PC-9 (cell line): Measurements from ENCODE around the gene FBXL12. TPM values are rescaled to one million over a fixed set of nuclear protein-coding genes. Genes with fewer than 3 reads are reported as not detected.

Source experiments
- BruUV-seq: library from RNA; stranded (reverse); fragments of 400-500 nt; replicated peaks from 2 replicates; lab custom pipeline; 2021; lab: Mats Ljungman, UMichigan
- CTCF ChIA-PET: fragments of 300-600 bp; sonication (Branson Sonifier 250); formaldehyde crosslinking; loops from one replicate; lab custom pipeline; 2022; ENCODE audit warnings: antibody characterized with exemption; lab: Charles Lee
- POLR2A ChIA-PET: fragments of 300-600 bp; sonication (Branson Sonifier 250); formaldehyde crosslinking; loops from one replicate; lab custom pipeline; 2022; ENCODE audit warnings: antibody characterized with exemption; ENCODE audit not compliant: unreplicated experiment; lab: Charles Lee
- DNase-seq, 2 experiments: peaks; one replicate each; pipeline versions ENCODE4 v3.0.0 to v3.0.0-alpha.2; 2015 to 2022; ENCODE audit warnings: mixed read lengths in 1 of 2
- H2AFZ ChIP-seq: fragments of 200-600 bp; sonication (generic); 2 replicates; pipeline ENCODE4 v1.8.1; 2017; ENCODE audit warnings: antibody characterized with exemption
- H3F3A ChIP-seq: fragments of 200-600 bp; sonication (generic); 2 replicates; pipeline ENCODE4 v1.8.1; 2017; ENCODE audit warnings: antibody characterized with exemption, mild to moderate bottlenecking, low read depth; ENCODE audit not compliant: insufficient read depth
- H3K27ac ChIP-seq: fragments of 200-600 bp; sonication (generic); 2 replicates; pipeline ENCODE4 v1.6.1; 2016; ENCODE audit warnings: mixed run types
- H3K27me3 ChIP-seq: fragments of 200-600 bp; sonication (generic); 2 replicates; pipeline ENCODE4 v1.6.1; 2016; ENCODE audit warnings: low read depth, mixed run types; ENCODE audit not compliant: insufficient read depth
- H3K36me3 ChIP-seq: fragments of 200-600 bp; sonication (generic); 2 replicates; pipeline ENCODE4 v1.6.1; 2016; ENCODE audit warnings: low read depth, mixed run types
- H3K4me1 ChIP-seq: fragments of 200-600 bp; sonication (generic); replicated peaks from 2 replicates; pipeline ENCODE4 v1.6.1; 2016; ENCODE audit warnings: mixed run types; ENCODE audit not compliant: insufficient read depth
- H3K4me2 ChIP-seq: fragments of 200-600 bp; sonication (generic); 2 replicates; pipeline ENCODE4 v1.6.1; 2017; ENCODE audit warnings: mixed run types
- H3K4me3 ChIP-seq: fragments of 200-600 bp; sonication (generic); 2 replicates; pipeline ENCODE4 v1.6.1; 2016; ENCODE audit warnings: mixed run types
- H3K79me2 ChIP-seq: fragments of 200-600 bp; sonication (generic); 2 replicates; pipeline ENCODE4 v1.6.1; 2017; ENCODE audit warnings: low read depth, mixed run types
- H3K9me2 ChIP-seq: fragments of 200-600 bp; sonication (generic); 2 replicates; pipeline ENCODE4 v1.8.1; 2017; ENCODE audit warnings: mild to moderate bottlenecking; ENCODE audit not compliant: insufficient read depth
- H3K9me3 ChIP-seq: fragments of 200-600 bp; sonication (generic); 2 replicates; pipeline ENCODE4 v1.8.1; 2016; ENCODE audit warnings: low read depth; ENCODE audit not compliant: insufficient read depth
- H4K20me1 ChIP-seq: fragments of 200-600 bp; sonication (generic); 2 replicates; pipeline ENCODE4 v1.8.1; 2017; ENCODE audit not compliant: insufficient read depth
- CTCF ChIP-seq: fragments of 200-600 bp; sonication (generic); conservative IDR thresholded peaks from 2 replicates; pipeline ENCODE4 v1.6.1; 2017; ENCODE audit warnings: mixed run types, antibody characterized with exemption, mild to moderate bottlenecking, moderate library complexity
- EZH2 ChIP-seq: fragments of 200-600 bp; sonication (generic); IDR thresholded peaks from 2 replicates; pipeline ENCODE4 v1.8.0; 2017; ENCODE audit warnings: antibody characterized with exemption, low read depth
- intact Hi-C: fragments of 100-400 bp; cut with micrococcal nuclease; formaldehyde crosslinking; loops from one replicate; pipeline ENCODE4 v1.10.0; 2022; ENCODE audit not compliant: unreplicated experiment
- total RNA-seq: library from RNA; stranded (reverse); gene quantifications from 2 replicates; pipeline ENCODE4 v1.2.3, GENCODE V29; 2021

The FBXL12 gene
- total RNA-seq, 1 experiment from 2014 or later, result 30.7 TPM

DNA sequence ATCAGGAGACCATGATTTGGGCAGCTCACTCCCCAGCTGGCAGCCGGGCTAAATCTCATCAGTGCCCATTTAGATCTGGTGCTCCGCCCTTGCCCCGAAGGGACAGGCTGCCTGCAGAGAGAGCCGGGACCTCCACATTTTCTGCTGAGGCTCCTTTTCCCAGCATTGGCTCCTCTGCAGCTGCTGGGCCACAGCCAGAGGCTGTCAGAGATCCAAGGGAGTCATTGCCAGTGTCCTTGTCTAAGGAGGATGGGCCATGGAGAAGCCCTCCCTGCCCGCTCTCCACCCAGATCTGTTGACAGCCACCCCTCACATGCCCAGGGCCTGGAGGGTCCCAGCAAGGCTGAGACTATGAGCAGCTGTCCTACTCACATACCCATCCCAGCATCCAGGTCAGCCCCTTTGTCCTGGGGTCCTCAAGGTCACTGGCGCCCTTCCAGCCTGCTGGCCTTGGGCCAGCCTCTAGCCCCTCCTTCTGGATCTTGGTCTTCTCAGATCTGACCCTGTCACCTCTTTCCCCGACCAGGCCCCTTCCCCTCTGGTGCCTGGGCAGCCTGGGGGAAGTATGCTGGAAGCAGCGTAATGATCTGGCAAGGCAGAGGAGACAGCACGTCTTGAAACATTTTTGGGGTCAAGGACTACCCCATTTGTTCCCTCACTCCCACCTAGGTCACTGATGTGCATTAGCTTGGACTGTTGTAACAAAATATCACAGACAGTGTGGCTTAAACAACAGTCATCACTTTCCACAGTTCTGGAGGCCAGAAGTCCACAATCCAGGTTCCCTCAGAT is 24.2 kb upstream of the FBXL12 start:
- no peaks in the 10 kb centered on the region; the same call in 1 of the 2 replicates for H4K20me1 ChIP-seq
- POLR2A ChIA-PET, result no interaction called here
- no TSS peak for BruUV-seq
- no peaks in the 10 kb centered on the region for H3K79me2 ChIP-seq
- no peak overlapping the region for H3K4me3 ChIP-seq
- no peaks in the 10 kb centered on the region for H3F3A ChIP-seq
- H3K4me1 ChIP-seq, result no peaks in the 10 kb centered on the region
- H3K27me3 ChIP-seq, result no peaks in the 10 kb centered on the region
- CTCF ChIA-PET, result no interaction called here
- no peak for DNase-seq
- intact Hi-C loops, result no loop called here
- H2AFZ ChIP-seq, result no peak overlapping the region
- no peak overlapping the region for H3K4me2 ChIP-seq
- no peak overlapping the region for H3K27ac ChIP-seq
- no peaks in the 10 kb centered on the region for H3K9me2 ChIP-seq
- no peak for TF ChIP-seq EZH2
- TF ChIP-seq CTCF, result no peak
- peaks cover 8% of the 10 kb centered on the region for H3K36me3 ChIP-seq
- peaks cover 4% of the 10 kb centered on the region; the same call in 1 of the 2 replicates for H3K9me3 ChIP-seq

GRCh38 chr19:9839415-9839814 is 20.5 kb upstream of the FBXL12 start:
- intact Hi-C loops, result no loop called here
- H3K36me3 ChIP-seq, result peaks cover 8% of the 10 kb centered on the region

DNA sequence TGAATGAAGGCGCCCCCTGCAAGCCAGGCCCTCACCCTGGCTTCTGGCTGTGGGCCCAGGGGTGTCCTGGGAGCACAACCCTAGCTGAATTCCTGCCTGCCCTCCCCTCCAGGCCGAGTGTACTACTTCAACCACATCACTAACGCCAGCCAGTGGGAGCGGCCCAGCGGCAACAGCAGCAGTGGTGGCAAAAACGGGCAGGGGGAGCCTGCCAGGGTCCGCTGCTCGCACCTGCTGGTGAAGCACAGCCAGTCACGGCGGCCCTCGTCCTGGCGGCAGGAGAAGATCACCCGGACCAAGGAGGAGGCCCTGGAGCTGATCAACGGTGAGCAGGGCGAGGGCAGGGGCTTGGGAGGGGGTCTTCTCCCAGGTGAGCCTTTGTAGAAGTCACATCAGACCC is 19.4 kb upstream of the FBXL12 start:
- Histone ChIP-seq H3K4me2 (no peak overlapping the region), H3K36me3 (peaks cover 5% of the 10 kb centered on the region), H3K9me2 (no peaks in the 10 kb centered on the region), H3K4me3 (no peak overlapping the region), H3K9me3 (no peaks in the 10 kb centered on the region), H3K27me3 (no peaks in the 10 kb centered on the region), H3F3A (peaks cover 10% of the 10 kb centered on the region), H3K79me2 (peaks cover 14% of the 10 kb centered on the region), H3K27ac (no peak overlapping the region), H3K4me1 (peaks cover 10% of the 10 kb centered on the region), H4K20me1 (peaks cover 8% of the 10 kb centered on the region; the same call in 1 of the 2 replicates), H2AFZ (no peak overlapping the region)
- TF ChIP-seq EZH2, result no peak
- no peak for TF ChIP-seq CTCF
- POLR2A ChIA-PET, result no interaction called here
- CTCF ChIA-PET, result no interaction called here
- BruUV-seq, result no TSS peak
- intact Hi-C loops, result no loop called here
- no peak for DNase-seq

More at GRCh38 chr19:9839415-9839814, 20.5 kb upstream of the FBXL12 start:
- no peak overlapping the region for H2AFZ ChIP-seq
- H3K4me3 ChIP-seq, result no peak overlapping the region
- no peaks in the 10 kb centered on the region for H3K9me2 ChIP-seq
- no peak for DNase-seq
- no peaks in the 10 kb centered on the region for H3K27me3 ChIP-seq
- CTCF ChIA-PET, result no interaction called here
- BruUV-seq, result no TSS peak
- H3K27ac ChIP-seq, result no peak overlapping the region
- H3K4me2 ChIP-seq, result no peak overlapping the region
- TF ChIP-seq CTCF (no peak), EZH2 (no peak)
- H3F3A ChIP-seq, result peaks cover 1% of the 10 kb centered on the region; the same call in 1 of the 2 replicates
- peaks cover 4% of the 10 kb centered on the region; the same call in 1 of the 2 replicates for H3K9me3 ChIP-seq
- POLR2A ChIA-PET, result interaction anchor here (0.7 kb wide), 1 partner anchor 35 kb away, joined by 3 read pairs; no protein-coding TSS in a partner anchor
- peaks cover under 1% of the 10 kb centered on the region; the same call in 1 of the 2 replicates for H4K20me1 ChIP-seq
- peaks cover 14% of the 10 kb centered on the region for H3K79me2 ChIP-seq
- peaks cover 10% of the 10 kb centered on the region for H3K4me1 ChIP-seq
